Urinary bladder (tissue), 4 donors: Measurements from ENCODE around the gene ABCC5. TPM values are rescaled to one million over a fixed set of nuclear protein-coding genes. Genes with fewer than 3 reads are reported as not detected.

Experiments
- DNase-seq: peaks from one replicate; pipeline ENCODE4 v3.0.0-alpha.2; 2015; ENCODE audit errors: extremely low spot score
- H3K27ac ChIP-seq: one replicate; pipeline ENCODE4 v1.5.1; 2013; ENCODE audit warnings: low read depth, mild to moderate bottlenecking, moderate library complexity
- H3K36me3 ChIP-seq: one replicate; pipeline ENCODE4 v1.6.1; 2013; ENCODE audit warnings: mild to moderate bottlenecking, moderate library complexity; ENCODE audit not compliant: insufficient read depth
- H3K4me1 ChIP-seq: one replicate; pipeline ENCODE4 v1.6.1; 2013; ENCODE audit warnings: mild to moderate bottlenecking, moderate library complexity; ENCODE audit not compliant: insufficient read depth
- H3K4me3 ChIP-seq: one replicate; pipeline ENCODE4 v1.5.1; 2013; ENCODE audit warnings: low read depth, low read length
- WGBS: extraction: QIAGEN DNeasy Blood & Tissue Kit; methylation state at CpG from one replicate; pipeline ENCODE4 v1.1.7; 2013; 5-methylcytosine and 5-hydroxymethylcytosine counted together
- polyA plus RNA-seq: library from polyadenylated mRNA; stranded (reverse); fragments of 200-250 nt; gene quantifications from one replicate; pipeline ENCODE4 v1.2.3, GENCODE V29; 2013
- total RNA-seq: library from RNA; depleted of rRNA; stranded (reverse); fragments of >200 nt; gene quantifications from one replicate; pipeline ENCODE4 v1.2.3, GENCODE V29; 2014
- donor health status: healthy with polysubstance abuse.
- donor health status: healthy.

The ABCC5 gene
- total and polyA plus RNA-seq, 2 donors, result 22.3 to 47.5 TPM

- H3K4me3 ChIP-seq, result no peak overlapping the region
- peaks cover 4% of the 10 kb centered on the region for H3K36me3 ChIP-seq
- 93% methylated on average over 4 of the region's 4 CpGs for WGBS
- no peak for DNase-seq
- H3K27ac ChIP-seq, result no peak overlapping the region
- no peaks in the 10 kb centered on the region for H3K4me1 ChIP-seq
Measured at GRCh38 chr3:183980403-183980802, 37.3 kb downstream of the ABCC5 start.

- Histone ChIP-seq H3K4me1 (no peaks in the 10 kb centered on the region), H3K36me3 (peaks cover 4% of the 10 kb centered on the region), H3K27ac (no peak overlapping the region), H3K4me3 (no peak overlapping the region)
- 85% methylated on average over 10 of the region's 10 CpGs for WGBS
- DNase-seq, result no peak
Measured at GRCh38 chr3:183975981-183976662, 41.6 kb downstream of the ABCC5 start.

- Histone ChIP-seq H3K4me3 (no peak overlapping the region), H3K4me1 (no peaks in the 10 kb centered on the region), H3K27ac (no peak overlapping the region), H3K36me3 (no peaks in the 10 kb centered on the region)
- WGBS, result 61% methylated on average over 4 of the region's 4 CpGs
- no peak for DNase-seq
Measured at GRCh38 chr3:183968666-183969245, 48.9 kb downstream of the ABCC5 start.

GRCh38 chr3:183967693-183968092, 50.0 kb downstream of the ABCC5 start:
- Histone ChIP-seq H3K36me3 (no peaks in the 10 kb centered on the region), H3K27ac (no peak overlapping the region), H3K4me1 (no peaks in the 10 kb centered on the region), H3K4me3 (no peak overlapping the region)
- WGBS, result 90% methylated on average over 3 of the region's 3 CpGs
- DNase-seq, result no peak

- Histone ChIP-seq H3K4me1 (no peaks in the 10 kb centered on the region), H3K4me3 (no peak overlapping the region), H3K27ac (no peak overlapping the region), H3K36me3 (no peaks in the 10 kb centered on the region)
- WGBS, result 51% methylated on average over 4 of the region's 4 CpGs
- DNase-seq, result no peak
Measured at GRCh38 chr3:183966361-183966791, 51.3 kb downstream of the ABCC5 start.

GRCh38 chr3:183962807-183963206, 54.9 kb downstream of the ABCC5 start:
- WGBS, result 87% methylated on average over 3 of the region's 3 CpGs
- H3K4me1 ChIP-seq, result no peaks in the 10 kb centered on the region
- no peak overlapping the region for H3K4me3 ChIP-seq
- peaks cover 2% of the 10 kb centered on the region for H3K36me3 ChIP-seq
- H3K27ac ChIP-seq, result no peak overlapping the region
- no peak for DNase-seq

GRCh38 chr3:183959214-183959613, 58.5 kb downstream of the ABCC5 start:
- DNase-seq, result no peak
- Histone ChIP-seq H3K27ac (no peak overlapping the region), H3K36me3 (peaks cover 2% of the 10 kb centered on the region), H3K4me1 (no peaks in the 10 kb centered on the region), H3K4me3 (no peak overlapping the region)
- 86% methylated on average over 4 of the region's 4 CpGs for WGBS

GRCh38 chr3:183958775-183959174, 58.9 kb downstream of the ABCC5 start:
- H3K27ac ChIP-seq, result no peak overlapping the region
- H3K36me3 ChIP-seq, result peaks cover 2% of the 10 kb centered on the region
- no peak overlapping the region for H3K4me3 ChIP-seq
- no peaks in the 10 kb centered on the region for H3K4me1 ChIP-seq
- DNase-seq, result no peak
- WGBS, result 93% methylated on average over 4 of the region's 4 CpGs

- WGBS, result 87% methylated on average over 3 of the region's 3 CpGs
- H3K4me1 ChIP-seq, result no peaks in the 10 kb centered on the region
- H3K27ac ChIP-seq, result no peak overlapping the region
- no peak overlapping the region for H3K4me3 ChIP-seq
- no peak for DNase-seq
- peaks cover 2% of the 10 kb centered on the region for H3K36me3 ChIP-seq
Measured at GRCh38 chr3:183958226-183958625, 59.5 kb downstream of the ABCC5 start.

GRCh38 chr3:183954875-183955274, 62.8 kb downstream of the ABCC5 start:
- DNase-seq, result no peak
- Histone ChIP-seq H3K36me3 (no peaks in the 10 kb centered on the region), H3K4me1 (no peaks in the 10 kb centered on the region), H3K4me3 (no peak overlapping the region), H3K27ac (no peak overlapping the region)
- WGBS, result 84% methylated on average over 4 of the region's 4 CpGs

- DNase-seq, result no peak
- WGBS, result 91% methylated on average over 6 of the region's 6 CpGs
- H3K36me3 ChIP-seq, result peaks cover 2% of the 10 kb centered on the region
- H3K4me3 ChIP-seq, result no peak overlapping the region
- H3K4me1 ChIP-seq, result no peaks in the 10 kb centered on the region
- H3K27ac ChIP-seq, result no peak overlapping the region
Measured at GRCh38 chr3:183953471-183954070, 64.1 kb downstream of the ABCC5 start.

GRCh38 chr3:183951459-183951858, 66.2 kb downstream of the ABCC5 start:
- WGBS, result 93% methylated on average over 13 of the region's 13 CpGs
- Histone ChIP-seq H3K36me3 (peaks cover 2% of the 10 kb centered on the region), H3K27ac (no peak overlapping the region), H3K4me3 (no peak overlapping the region), H3K4me1 (no peaks in the 10 kb centered on the region)
- DNase-seq, result no peak

- DNase-seq, result no peak
- Histone ChIP-seq H3K4me1 (no peaks in the 10 kb centered on the region), H3K36me3 (peaks cover 6% of the 10 kb centered on the region), H3K27ac (no peak overlapping the region), H3K4me3 (no peak overlapping the region)
- 76% methylated on average over 12 of the region's 12 CpGs for WGBS
Measured at GRCh38 chr3:183949690-183950089, 68.0 kb downstream of the ABCC5 start.

- H3K36me3 ChIP-seq, result peaks cover 7% of the 10 kb centered on the region
- no peak for DNase-seq
- no peak overlapping the region for H3K4me3 ChIP-seq
- WGBS, result over 99% methylated on average over 2 of the region's 2 CpGs
- H3K4me1 ChIP-seq, result no peaks in the 10 kb centered on the region
- no peak overlapping the region for H3K27ac ChIP-seq
Measured at GRCh38 chr3:183946037-183946436, 71.6 kb downstream of the ABCC5 start.
